Measurements from ENCODE around the gene ALDOB.

The ALDOB gene

DNA sequence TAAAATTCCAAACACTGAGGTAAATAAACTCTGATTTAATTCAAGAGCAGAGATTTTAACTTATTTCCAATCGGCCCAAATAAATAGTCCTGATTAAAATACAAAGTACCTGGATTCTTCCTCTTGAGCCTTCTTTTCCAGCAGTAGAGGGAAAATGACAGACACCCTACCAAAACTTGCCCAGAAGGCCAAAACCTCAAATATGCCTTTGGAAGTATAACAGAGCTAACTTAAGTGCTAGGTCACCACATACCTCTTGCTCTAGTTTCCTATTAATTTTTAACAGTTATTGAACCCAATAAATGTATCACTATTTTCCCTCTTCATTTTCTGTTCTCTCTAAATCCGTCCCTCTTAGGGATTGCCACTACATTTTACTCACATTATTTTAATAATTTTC, 52.2 kb downstream of the ALDOB start:
- TF ChIP-seq PPARA (CRISPR knock-in tag; IDR thresholded peaks at IDR 0.05; ENCODE audit: borderline replicate concordance) (no peak), CSDC2 (CRISPR knock-in tag; IDR thresholded peaks at IDR 0.05) (no peak), ZNF70 (CRISPR knock-in tag; IDR thresholded peaks at IDR 0.05) (no peak), TCF4 (CRISPR knock-in tag; IDR thresholded peaks at IDR 0.05; ENCODE audit: borderline replicate concordance) (no peak), OSR1 (CRISPR knock-in tag; IDR thresholded peaks at IDR 0.05) (no peak), RARB (CRISPR knock-in tag; IDR thresholded peaks at IDR 0.05) (no peak), ZNF565 (CRISPR knock-in tag; conservative IDR thresholded peaks at IDR 0.05; ENCODE audit: low read depth) (no peak), ARNTL (CRISPR knock-in tag; IDR thresholded peaks at IDR 0.05; ENCODE audit: borderline replicate concordance, low read depth) (no peak), ZNF8 (CRISPR knock-in tag; IDR thresholded peaks at IDR 0.05) (no peak), BACH2 (CRISPR knock-in tag; IDR thresholded peaks at IDR 0.05; ENCODE audit: borderline replicate concordance) (no peak), SNAI2 (CRISPR knock-in tag; IDR thresholded peaks at IDR 0.05) (no peak), ESRRG (CRISPR knock-in tag; IDR thresholded peaks at IDR 0.05) (no peak), ISL1 (CRISPR knock-in tag; IDR thresholded peaks at IDR 0.05) (no peak), ZFP3 (CRISPR knock-in tag; IDR thresholded peaks at IDR 0.05) (no peak), GLIS3 (CRISPR knock-in tag; IDR thresholded peaks at IDR 0.05) (no peak)
- TF ChIP-seq, protein P1, sequence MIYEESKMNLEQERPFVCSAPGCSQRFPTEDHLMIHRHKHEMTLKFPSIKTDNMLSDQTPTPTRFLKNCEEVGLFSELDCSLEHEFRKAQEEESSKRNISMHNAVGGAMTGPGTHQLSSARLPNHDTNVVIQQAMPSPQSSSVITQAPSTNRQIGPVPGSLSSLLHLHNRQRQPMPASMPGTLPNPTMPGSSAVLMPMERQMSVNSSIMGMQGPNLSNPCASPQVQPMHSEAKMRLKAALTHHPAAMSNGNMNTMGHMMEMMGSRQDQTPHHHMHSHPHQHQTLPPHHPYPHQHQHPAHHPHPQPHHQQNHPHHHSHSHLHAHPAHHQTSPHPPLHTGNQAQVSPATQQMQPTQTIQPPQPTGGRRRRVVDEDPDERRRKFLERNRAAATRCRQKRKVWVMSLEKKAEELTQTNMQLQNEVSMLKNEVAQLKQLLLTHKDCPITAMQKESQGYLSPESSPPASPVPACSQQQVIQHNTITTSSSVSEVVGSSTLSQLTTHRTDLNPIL (CRISPR knock-in tag; IDR thresholded peaks at IDR 0.05; ENCODE audit: low read depth), result no peak
- TF ChIP-seq, protein P2, sequence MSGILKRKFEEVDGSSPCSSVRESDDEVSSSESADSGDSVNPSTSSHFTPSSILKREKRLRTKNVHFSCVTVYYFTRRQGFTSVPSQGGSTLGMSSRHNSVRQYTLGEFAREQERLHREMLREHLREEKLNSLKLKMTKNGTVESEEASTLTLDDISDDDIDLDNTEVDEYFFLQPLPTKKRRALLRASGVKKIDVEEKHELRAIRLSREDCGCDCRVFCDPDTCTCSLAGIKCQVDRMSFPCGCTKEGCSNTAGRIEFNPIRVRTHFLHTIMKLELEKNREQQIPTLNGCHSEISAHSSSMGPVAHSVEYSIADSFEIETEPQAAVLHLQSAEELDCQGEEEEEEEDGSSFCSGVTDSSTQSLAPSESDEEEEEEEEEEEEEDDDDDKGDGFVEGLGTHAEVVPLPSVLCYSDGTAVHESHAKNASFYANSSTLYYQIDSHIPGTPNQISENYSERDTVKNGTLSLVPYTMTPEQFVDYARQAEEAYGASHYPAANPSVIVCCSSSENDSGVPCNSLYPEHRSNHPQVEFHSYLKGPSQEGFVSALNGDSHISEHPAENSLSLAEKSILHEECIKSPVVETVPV (CRISPR knock-in tag; IDR thresholded peaks at IDR 0.05), result no peak
- no peak for ATAC-seq

- no peak for TF ChIP-seq BACH2 (CRISPR knock-in tag; IDR thresholded peaks at IDR 0.05; ENCODE audit: borderline replicate concordance)
- TF ChIP-seq TCF4 (CRISPR knock-in tag; IDR thresholded peaks at IDR 0.05; ENCODE audit: borderline replicate concordance), result no peak
- TF ChIP-seq POU6F1 (CRISPR knock-in tag; IDR thresholded peaks at IDR 0.05; ENCODE audit: borderline replicate concordance, low read depth), result no peak
- ATAC-seq, result no peak
Observed at GRCh38 chr9:101381833-101382342, 53.7 kb downstream of the ALDOB start.

- TF ChIP-seq PPARA (CRISPR knock-in tag; IDR thresholded peaks at IDR 0.05; ENCODE audit: borderline replicate concordance) (no peak), TOX (CRISPR knock-in tag; IDR thresholded peaks at IDR 0.05; ENCODE audit: borderline replicate concordance) (no peak), BACH2 (CRISPR knock-in tag; IDR thresholded peaks at IDR 0.05; ENCODE audit: borderline replicate concordance) (no peak), OSR1 (CRISPR knock-in tag; IDR thresholded peaks at IDR 0.05) (no peak), ZNF8 (CRISPR knock-in tag; IDR thresholded peaks at IDR 0.05) (no peak), ZNF565 (CRISPR knock-in tag; conservative IDR thresholded peaks at IDR 0.05; ENCODE audit: low read depth) (no peak), PATZ1 (CRISPR knock-in tag; IDR thresholded peaks at IDR 0.05; ENCODE audit: borderline replicate concordance) (no peak), TCF4 (CRISPR knock-in tag; IDR thresholded peaks at IDR 0.05; ENCODE audit: borderline replicate concordance) (no peak)
- ATAC-seq, result no peak
Observed at GRCh38 chr9:101381118-101381517, 54.5 kb downstream of the ALDOB start.

- no peak for ATAC-seq
- TF ChIP-seq TSHZ2 (CRISPR knock-in tag; IDR thresholded peaks at IDR 0.05) (no peak), RARB (CRISPR knock-in tag; IDR thresholded peaks at IDR 0.05) (no peak), ARNTL (CRISPR knock-in tag; IDR thresholded peaks at IDR 0.05; ENCODE audit: borderline replicate concordance, low read depth) (no peak), GLIS3 (CRISPR knock-in tag; IDR thresholded peaks at IDR 0.05) (no peak), ZFP30 (CRISPR knock-in tag; IDR thresholded peaks at IDR 0.05) (no peak), OSR1 (CRISPR knock-in tag; IDR thresholded peaks at IDR 0.05) (no peak), PATZ1 (CRISPR knock-in tag; IDR thresholded peaks at IDR 0.05; ENCODE audit: borderline replicate concordance) (no peak), BACH2 (CRISPR knock-in tag; IDR thresholded peaks at IDR 0.05; ENCODE audit: borderline replicate concordance) (no peak), TOX (CRISPR knock-in tag; IDR thresholded peaks at IDR 0.05; ENCODE audit: borderline replicate concordance) (no peak), SNAI2 (CRISPR knock-in tag; IDR thresholded peaks at IDR 0.05) (no peak), ISL1 (CRISPR knock-in tag; IDR thresholded peaks at IDR 0.05) (no peak), ZFP3 (CRISPR knock-in tag; IDR thresholded peaks at IDR 0.05) (no peak)
- TF ChIP-seq, protein P1 (CRISPR knock-in tag; IDR thresholded peaks at IDR 0.05; ENCODE audit: low read depth), result no peak
Observed at GRCh38 chr9:101380295-101380694, 55.3 kb downstream of the ALDOB start.
